Stimulated activated CD8-positive, alpha-beta memory T cell treated with anti-CD3 and anti-CD28 coated beads, Interleukin-7, amount 100 ng/mL, for 1 hour (primary cell): ENCODE results near the gene CBY1.

Experiments used
- DNase-seq, 2 donors: peaks; one replicate each; pipeline ENCODE4 v3.0.0-alpha.2; 2020; ENCODE audit warnings: low read depth in 2 of 2

The CBY1 gene

GRCh38 chr22:38649841-38650522 is 6.5 kb upstream of the CBY1 start:
- DNase-seq = no peak

GRCh38 chr22:38652859-38653258 is 3.6 kb upstream of the CBY1 start:
- DNase-seq = no peak

GRCh38 chr22:38653741-38654140 is 2.7 kb upstream of the CBY1 start:
- no peak for DNase-seq

- no peak for DNase-seq
Measured at GRCh38 chr22:38655519-38656255, 751 bp upstream of the CBY1 start.

GRCh38 chr22:38657045-38657909 is 839 bp downstream of the CBY1 start:
- no peak for DNase-seq

GRCh38 chr22:38674888-38675287 is 18.4 kb downstream of the CBY1 start:
- no peak for DNase-seq

GRCh38 chr22:38675833-38676232 is 19.4 kb downstream of the CBY1 start:
- DNase-seq = no peak

GRCh38 chr22:38681582-38682335 is 25.3 kb downstream of the CBY1 start, which contains the start of gene TOMM22:
Gene TOMM22 (plus strand): TSS chr22:38681957. CDS start chr22:38681979, 22 bp downstream.
- peak; percentile 68 to 72 for DNase-seq

- DNase-seq = no peak
Measured at GRCh38 chr22:38684895-38685294, 28.5 kb downstream of the CBY1 start.

GRCh38 chr22:38685761-38686160 is 29.3 kb downstream of the CBY1 start:
- no peak for DNase-seq

GRCh38 chr22:38689651-38690050 is 33.2 kb downstream of the CBY1 start:
- DNase-seq = no peak

- no peak for DNase-seq
Measured at GRCh38 chr22:38694049-38694448, 37.6 kb downstream of the CBY1 start.

GRCh38 chr22:38694940-38695339 is 38.5 kb downstream of the CBY1 start:
- DNase-seq = no peak

GRCh38 chr22:38696606-38697424 is 40.4 kb downstream of the CBY1 start:
- DNase-seq = no peak

GRCh38 chr22:38697425-38698089 is 41.1 kb downstream of the CBY1 start:
- no peak for DNase-seq

- DNase-seq = no peak
Measured at GRCh38 chr22:38698407-38699094, 42.1 kb downstream of the CBY1 start.

GRCh38 chr22:38699143-38699542 is 42.7 kb downstream of the CBY1 start:
- DNase-seq = no peak

GRCh38 chr22:38699784-38700183 is 43.3 kb downstream of the CBY1 start:
- no peak for DNase-seq

GRCh38 chr22:38700270-38700788 is 43.9 kb downstream of the CBY1 start:
- no peak for DNase-seq
